ENCODE measurements around the gene MAD1L1. TPM values are rescaled to one million over a fixed set of nuclear protein-coding genes. Genes with fewer than 3 reads are reported as not detected.

Gene MAD1L1
- total RNA-seq, 3 donors from 2014 or later: 25.3 to 31.2 (median 26.2) TPM

DNA sequence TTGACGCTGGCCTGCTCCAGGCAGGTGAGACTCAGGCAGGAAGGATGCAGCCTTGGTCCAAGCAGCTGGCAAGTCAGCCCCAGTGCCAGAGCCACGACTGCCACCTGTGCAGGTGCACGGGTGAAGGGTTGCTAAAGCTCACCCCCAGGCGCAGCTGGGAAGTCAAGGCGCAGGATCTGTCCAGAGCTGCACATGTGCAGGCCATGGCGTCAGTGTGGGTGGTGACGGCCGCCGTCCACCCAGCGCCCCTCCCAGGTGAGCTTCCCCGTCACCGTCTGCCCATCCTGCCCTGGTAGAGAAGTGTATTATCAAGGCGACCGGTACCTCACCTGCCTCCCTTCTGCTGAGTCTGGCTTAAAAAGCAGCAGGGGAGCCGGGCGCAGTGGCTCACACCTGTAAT, 110.1 kb downstream of the MAD1L1 start:
- H3K9me3 ChIP-seq: no peaks in the 10 kb centered on the region
- intact Hi-C loops (cut with DNase I, micrococcal nuclease): no loop called here
- H3K36me3 ChIP-seq (ENCODE audit: low read depth): no peaks in the 10 kb centered on the region

GRCh38 chr7:2120841-2121830, 111.6 kb downstream of the MAD1L1 start:
- Histone ChIP-seq H3K4me1 (ENCODE audit: low read depth) (no peaks in the 10 kb centered on the region), H3K36me3 (ENCODE audit: low read depth) (no peaks in the 10 kb centered on the region), H3K9me3 (no peaks in the 10 kb centered on the region), H3K4me3 (no peak overlapping the region)
- intact Hi-C loops (cut with DNase I, micrococcal nuclease): no loop called here
- TF ChIP-seq CTCF (IDR thresholded peaks at IDR 0.05): no peak
- no peak for ATAC-seq
- DNase-seq: no peak

More for the DNA sequence above, 110.1 kb downstream of the MAD1L1 start:
- Histone ChIP-seq H3K4me1 (ENCODE audit: low read depth) (no peaks in the 10 kb centered on the region), H3K4me3 (no peak overlapping the region)
- DNase-seq: no peak
- no peak for ATAC-seq
- TF ChIP-seq CTCF (IDR thresholded peaks at IDR 0.05): no peak

- H3K4me3 ChIP-seq: no peak overlapping the region
- TF ChIP-seq CTCF (IDR thresholded peaks at IDR 0.05): no peak
- H3K4me1 ChIP-seq (ENCODE audit: low read depth): no peaks in the 10 kb centered on the region
- DNase-seq: peak in 1 of 3 donors; percentile 27
- H3K36me3 ChIP-seq (ENCODE audit: low read depth): no peaks in the 10 kb centered on the region
- H3K9me3 ChIP-seq: no peaks in the 10 kb centered on the region
- intact Hi-C loops (cut with DNase I, micrococcal nuclease): no loop called here
- ATAC-seq: peak; percentile 40
Measured at GRCh38 chr7:2120251-2120660, 112.5 kb downstream of the MAD1L1 start.

- Histone ChIP-seq H3K36me3 (ENCODE audit: low read depth) (no peaks in the 10 kb centered on the region), H3K4me1 (ENCODE audit: low read depth) (no peaks in the 10 kb centered on the region), H3K9me3 (no peaks in the 10 kb centered on the region), H3K4me3 (no peak overlapping the region)
- intact Hi-C loops (cut with DNase I, micrococcal nuclease): no loop called here
- no peak for DNase-seq
- no peak for TF ChIP-seq CTCF (IDR thresholded peaks at IDR 0.05)
- ATAC-seq: no peak
Measured at GRCh38 chr7:2118630-2119190, 114.0 kb downstream of the MAD1L1 start.

DNA sequence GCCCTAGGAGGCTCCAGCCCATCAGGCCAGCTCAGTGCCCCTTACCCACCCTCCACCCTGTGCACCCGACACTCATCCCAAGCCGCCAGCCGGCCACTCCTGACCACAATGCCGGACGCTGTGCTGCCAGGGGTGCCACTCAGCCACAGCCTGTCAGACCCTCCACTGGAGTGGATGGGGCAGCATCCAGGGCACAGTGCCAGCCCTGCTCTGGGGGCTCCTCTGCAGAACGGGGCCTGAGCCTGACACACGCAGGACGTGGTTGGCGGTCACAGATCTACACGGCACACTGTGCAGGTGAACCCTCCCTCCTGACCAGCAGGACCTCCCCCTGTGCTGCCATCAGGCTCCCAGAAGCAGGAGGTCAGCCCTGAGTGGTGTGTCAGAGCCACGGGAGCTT, 114.7 kb downstream of the MAD1L1 start:
- no peak for ATAC-seq
- TF ChIP-seq CTCF (IDR thresholded peaks at IDR 0.05): no peak
- intact Hi-C loops (cut with DNase I, micrococcal nuclease): no loop called here

More for the DNA sequence above, 114.7 kb downstream of the MAD1L1 start:
- no peak for DNase-seq
- Histone ChIP-seq H3K4me1 (ENCODE audit: low read depth) (no peaks in the 10 kb centered on the region), H3K36me3 (ENCODE audit: low read depth) (no peaks in the 10 kb centered on the region), H3K4me3 (no peak overlapping the region), H3K9me3 (no peaks in the 10 kb centered on the region)
